Fibroblast of lung (primary cell): ENCODE data around the gene TCF12. TPM values are rescaled to one million over a fixed set of nuclear protein-coding genes. Genes with fewer than 3 reads are reported as not detected.
A peak's percentile ranks its signal among the peaks of the same experiment; 100 is the strongest.

Experiments
- DNase-seq, 2 donors: peaks; one replicate each; pipeline versions ENCODE4 v3.0.0 to v3.0.0-alpha.2; 2010; ENCODE audit warnings: low read depth in 2 of 2
- H2AFZ ChIP-seq: 2 replicates; pipeline ENCODE4 v1.5.1; 2012; ENCODE audit warnings: low read length, control low read depth, inconsistent platforms
- H3K27ac ChIP-seq: 2 replicates; pipeline ENCODE4 v1.5.1; 2011; ENCODE audit warnings: low read length, control low read depth; ENCODE audit not compliant: insufficient read depth
- H3K27me3 ChIP-seq: 2 replicates; pipeline ENCODE4 v1.5.1; 2011; ENCODE audit warnings: mild to moderate bottlenecking, low read length; ENCODE audit not compliant: control insufficient read depth, insufficient read depth
- H3K36me3 ChIP-seq: 2 replicates; pipeline ENCODE4 v1.5.1; 2011; ENCODE audit warnings: low read length; ENCODE audit not compliant: control insufficient read depth, insufficient read depth
- H3K4me1 ChIP-seq: 2 replicates; pipeline ENCODE4 v1.5.1; 2011; ENCODE audit warnings: low read length; ENCODE audit not compliant: control insufficient read depth, insufficient read depth; ENCODE audit errors: extremely low read depth
- H3K4me2 ChIP-seq: 2 replicates; pipeline ENCODE4 v1.5.1; 2011; ENCODE audit warnings: low read length, control low read depth; ENCODE audit not compliant: insufficient read depth; ENCODE audit errors: extremely low read depth
- H3K4me3 ChIP-seq, 4 experiments: fragments of 200-600 bp in 1 of 4; sonication (generic) in 1 of 4; replicated peaks in 1 of 4; 2 replicates each; pipeline ENCODE4 v1.5.1; 2011 to 2016; ENCODE audit warnings: low read length in 4 of 4, low read depth in 3 of 4, mild to moderate bottlenecking in 3 of 4, control low read depth in 2 of 4, inconsistent platforms in 1 of 4, mixed read lengths in 1 of 4; ENCODE audit not compliant: insufficient read depth in 1 of 4; ENCODE audit errors: control extremely low read depth in 1 of 4
- H3K79me2 ChIP-seq: 2 replicates; pipeline ENCODE4 v1.5.1; 2012; ENCODE audit warnings: mild to moderate bottlenecking, low read length, inconsistent platforms; ENCODE audit not compliant: control insufficient read depth, insufficient read depth
- H3K9ac ChIP-seq: 2 replicates; pipeline ENCODE4 v1.5.1; 2011; ENCODE audit warnings: mild to moderate bottlenecking, low read length, control low read depth; ENCODE audit not compliant: insufficient read depth
- H3K9me3 ChIP-seq: 2 replicates; pipeline ENCODE4 v1.5.1; 2012; ENCODE audit warnings: low read depth, low read length; ENCODE audit not compliant: control insufficient read depth, insufficient read depth
- H4K20me1 ChIP-seq: 2 replicates; pipeline ENCODE4 v1.5.1; 2011; ENCODE audit warnings: low read length; ENCODE audit not compliant: control insufficient read depth, insufficient read depth; ENCODE audit errors: extremely low read depth
- CTCF ChIP-seq, 2 donors: IDR thresholded peaks in 1 of 2; conservative IDR thresholded peaks in 1 of 2; 1 replicate in 1 of 2; 2 replicates in 1 of 2; pipeline ENCODE4 v1.5.1; 2011 to 2012; ENCODE audit warnings: low read length in 2 of 2, control low read depth in 1 of 2, inconsistent platforms in 1 of 2, low read depth in 1 of 2, mild to moderate bottlenecking in 1 of 2
- EZH2 ChIP-seq: IDR thresholded peaks from 2 replicates; pipeline ENCODE4 v1.5.1; 2012; ENCODE audit warnings: low read length, control low read depth, mild to moderate bottlenecking; ENCODE audit errors: missing control alignments
- polyA plus RNA-seq, 2 donors: library from polyadenylated mRNA; depleted of rRNA in 1 of 2; stranded (reverse) in 1 of 2; unstranded in 1 of 2; fragments of >200 nt; gene quantifications; 2 replicates each; pipeline ENCODE4 v1.2.1, GENCODE V29; 2011 to 2012; ENCODE audit warnings: missing spikeins in 1 of 2
- total RNA-seq: library from RNA; depleted of rRNA; stranded (reverse); fragments of >200 nt; gene quantifications from 2 replicates; pipeline ENCODE4 v1.2.1, GENCODE V29; 2014

TCF12 gene
- total and polyA plus RNA-seq, 2 donors (not counting 1 experiment from before 2014, with no cell fraction given), result 105 to 232 TPM

GRCh38 chr15:57048930-57049549 lies 130.6 kb downstream of the TCF12 start:
- H3K9ac ChIP-seq, result no peak overlapping the region
- peaks cover 22% of the 10 kb centered on the region for H3K79me2 ChIP-seq
- no peak overlapping the region for H3K4me3 ChIP-seq
- H3K4me2 ChIP-seq, result no peak overlapping the region
- no peaks in the 10 kb centered on the region for H3K4me1 ChIP-seq
- no peaks in the 10 kb centered on the region for H3K9me3 ChIP-seq
- no peaks in the 10 kb centered on the region for H3K36me3 ChIP-seq
- TF ChIP-seq CTCF (conservative IDR thresholded peaks at IDR 0.05 in 1 of 2, IDR thresholded peaks at IDR 0.05 in 1 of 2; ENCODE audit: low read depth in 1 of 2, low read length in 2 of 2), result no peak
- no peaks in the 10 kb centered on the region for H3K27me3 ChIP-seq
- no peak overlapping the region for H2AFZ ChIP-seq
- H3K27ac ChIP-seq, result no peak overlapping the region
- DNase-seq, result peak in 1 of 2 donors; percentile 54
- H4K20me1 ChIP-seq, result no peaks in the 10 kb centered on the region

GRCh38 chr15:57053470-57053869 lies 135.0 kb downstream of the TCF12 start:
- H3K4me1 ChIP-seq, result peaks cover 3% of the 10 kb centered on the region
- no peak for DNase-seq
- H2AFZ ChIP-seq, result no peak overlapping the region
- no peak overlapping the region for H3K4me2 ChIP-seq
- no peak overlapping the region for H3K27ac ChIP-seq
- TF ChIP-seq EZH2 (no peak), CTCF (conservative IDR thresholded peaks at IDR 0.05 in 1 of 2, IDR thresholded peaks at IDR 0.05 in 1 of 2; ENCODE audit: low read depth in 1 of 2, low read length in 2 of 2) (no peak)
- no peaks in the 10 kb centered on the region for H4K20me1 ChIP-seq
- H3K9ac ChIP-seq, result no peak overlapping the region
- H3K27me3 ChIP-seq, result no peaks in the 10 kb centered on the region
- no peaks in the 10 kb centered on the region for H3K9me3 ChIP-seq
- no peak overlapping the region for H3K4me3 ChIP-seq
- no peaks in the 10 kb centered on the region for H3K36me3 ChIP-seq
- peaks cover 41% of the 10 kb centered on the region for H3K79me2 ChIP-seq

- no peak overlapping the region for H3K4me3 ChIP-seq
- H3K36me3 ChIP-seq, result no peaks in the 10 kb centered on the region
- peaks cover 45% of the 10 kb centered on the region for H3K79me2 ChIP-seq
- H3K4me2 ChIP-seq, result no peak overlapping the region
- DNase-seq, result no peak
- no peak overlapping the region for H2AFZ ChIP-seq
- peaks cover 3% of the 10 kb centered on the region for H3K4me1 ChIP-seq
- no peaks in the 10 kb centered on the region for H3K27me3 ChIP-seq
- TF ChIP-seq EZH2, result no peak
- no peak for TF ChIP-seq CTCF (conservative IDR thresholded peaks at IDR 0.05 in 1 of 2, IDR thresholded peaks at IDR 0.05 in 1 of 2; ENCODE audit: low read depth in 1 of 2, low read length in 2 of 2)
- H3K27ac ChIP-seq, result no peak overlapping the region
- H3K9ac ChIP-seq, result no peak overlapping the region
- H4K20me1 ChIP-seq, result no peaks in the 10 kb centered on the region
- H3K9me3 ChIP-seq, result no peaks in the 10 kb centered on the region
These were observed 135.8 kb downstream of the TCF12 start for GRCh38 chr15:57054204-57054750.
